Loucy (cell line): ENCODE data around the gene MYH9.

ENCODE experiments used
- EZH2phosphoT487 ChIP-seq: fragments of 200-600 bp; IDR thresholded peaks from 2 replicates; pipeline ENCODE4 v1.6.1; 2018; ENCODE audit warnings: antibody characterized with exemption, mild to moderate bottlenecking, moderate library complexity, borderline replicate concordance
- TF ChIP-seq, protein P1 (sequence below): fragments of 200-600 bp; sonication (generic); conservative IDR thresholded peaks from 2 replicates; pipeline ENCODE4 v1.5.1; 2014; ENCODE audit warnings: mild to moderate bottlenecking, antibody characterized with exemption, low read length

DNA sequence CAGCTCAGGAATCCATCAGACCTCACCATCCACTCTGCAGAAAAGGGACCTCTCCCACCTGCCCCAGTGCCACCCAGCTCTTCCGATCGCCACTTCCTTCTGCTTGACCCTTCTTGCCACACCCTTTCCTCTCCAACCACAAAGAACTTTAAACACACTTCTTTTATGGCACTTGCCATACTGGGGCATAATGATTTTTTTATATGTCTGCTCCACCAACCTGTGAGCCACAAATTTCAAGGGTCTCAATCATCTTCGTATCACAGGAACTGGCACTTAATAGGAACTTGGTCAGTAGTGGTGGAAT lies 11.7 kb upstream of the MYH9 start:
- TF ChIP-seq, protein P1, sequence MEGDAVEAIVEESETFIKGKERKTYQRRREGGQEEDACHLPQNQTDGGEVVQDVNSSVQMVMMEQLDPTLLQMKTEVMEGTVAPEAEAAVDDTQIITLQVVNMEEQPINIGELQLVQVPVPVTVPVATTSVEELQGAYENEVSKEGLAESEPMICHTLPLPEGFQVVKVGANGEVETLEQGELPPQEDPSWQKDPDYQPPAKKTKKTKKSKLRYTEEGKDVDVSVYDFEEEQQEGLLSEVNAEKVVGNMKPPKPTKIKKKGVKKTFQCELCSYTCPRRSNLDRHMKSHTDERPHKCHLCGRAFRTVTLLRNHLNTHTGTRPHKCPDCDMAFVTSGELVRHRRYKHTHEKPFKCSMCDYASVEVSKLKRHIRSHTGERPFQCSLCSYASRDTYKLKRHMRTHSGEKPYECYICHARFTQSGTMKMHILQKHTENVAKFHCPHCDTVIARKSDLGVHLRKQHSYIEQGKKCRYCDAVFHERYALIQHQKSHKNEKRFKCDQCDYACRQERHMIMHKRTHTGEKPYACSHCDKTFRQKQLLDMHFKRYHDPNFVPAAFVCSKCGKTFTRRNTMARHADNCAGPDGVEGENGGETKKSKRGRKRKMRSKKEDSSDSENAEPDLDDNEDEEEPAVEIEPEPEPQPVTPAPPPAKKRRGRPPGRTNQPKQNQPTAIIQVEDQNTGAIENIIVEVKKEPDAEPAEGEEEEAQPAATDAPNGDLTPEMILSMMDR, result no peak
- TF ChIP-seq EZH2phosphoT487, result no peak
